ENCODE data around the gene CTF1. TPM values are rescaled to one million over a fixed set of nuclear protein-coding genes. Genes with fewer than 3 reads are reported as not detected.
A peak's percentile ranks its signal among the peaks of the same experiment; 100 is the strongest.

CTF1 gene
- total RNA-seq, 2 donors from 2014 or later: 3.1 to 3.3 TPM

- peak; percentile 47 for DNase-seq
- Mint-ChIP-seq H3K4me1 (peaks cover 15% of the 10 kb centered on the region), H3K36me3 (ENCODE audit: low read depth) (peaks cover 20% of the 10 kb centered on the region), H3K27me3 (ENCODE audit: insufficient read depth) (no peaks in the 10 kb centered on the region), H3K4me3 (peak overlapping the region; percentile 36), H3K27ac (peak overlapping the region; percentile 56), H3K9me3 (no peaks in the 10 kb centered on the region)
- peaks cover 27% of the 10 kb centered on the region for H3K36me3 ChIP-seq (ENCODE audit: control insufficient read depth, insufficient read depth, low read length)
- 83 to 86% methylated on average over 2 to 10 of the region's 10 CpGs for WGBS, 2 experiments (ENCODE audit: insufficient coverage in 1 of 2, insufficient read length in 1 of 2)
- H3K27me3 ChIP-seq (ENCODE audit: control insufficient read depth, insufficient read depth, low read length, poor library complexity, severe bottlenecking): no peaks in the 10 kb centered on the region
- H3K9ac ChIP-seq (ENCODE audit: extremely low read depth, low read length, poor library complexity, severe bottlenecking): no peak overlapping the region
- H3K27ac ChIP-seq (ENCODE audit: low read depth, low read length): no peak overlapping the region
- H3K9me3 ChIP-seq (ENCODE audit: control insufficient read depth, low read length): no peaks in the 10 kb centered on the region
- TF ChIP-seq CTCF (conservative IDR thresholded peaks at IDR 0.05): no peak
- H3K4me3 ChIP-seq (ENCODE audit: low read length): no peak overlapping the region
- no peaks in the 10 kb centered on the region for H3K4me1 ChIP-seq (ENCODE audit: control insufficient read depth, insufficient read depth, low read length)
Observed at GRCh38 chr16:30925995-30926811, 29.8 kb downstream of the CTF1 start.

- Histone ChIP-seq H3K9ac (ENCODE audit: extremely low read depth, low read length, poor library complexity, severe bottlenecking) (no peak overlapping the region), H3K27ac (ENCODE audit: low read depth, low read length) (no peak overlapping the region), H3K36me3 (ENCODE audit: control insufficient read depth, insufficient read depth, low read length) (peaks cover 36% of the 10 kb centered on the region), H3K4me1 (ENCODE audit: control insufficient read depth, insufficient read depth, low read length) (no peaks in the 10 kb centered on the region), H3K9me3 (ENCODE audit: control insufficient read depth, low read length) (no peaks in the 10 kb centered on the region), H3K4me3 (ENCODE audit: low read length) (no peak overlapping the region), H3K27me3 (ENCODE audit: control insufficient read depth, insufficient read depth, low read length, poor library complexity, severe bottlenecking) (no peaks in the 10 kb centered on the region)
- WGBS, 2 experiments (ENCODE audit: insufficient coverage in 1 of 2, insufficient read length in 1 of 2): 92 to 99% methylated on average over 13 to 22 of the region's 22 CpGs
- Mint-ChIP-seq H3K27ac (no peak overlapping the region), H3K27me3 (ENCODE audit: insufficient read depth) (no peaks in the 10 kb centered on the region), H3K36me3 (ENCODE audit: low read depth) (peaks cover 24% of the 10 kb centered on the region), H3K4me1 (peaks cover 15% of the 10 kb centered on the region), H3K4me3 (peak overlapping the region; percentile 33), H3K9me3 (no peaks in the 10 kb centered on the region)
- TF ChIP-seq CTCF (conservative IDR thresholded peaks at IDR 0.05): no peak
- DNase-seq: peak; percentile 54
Observed at GRCh38 chr16:30926937-30927788, 30.7 kb downstream of the CTF1 start.

- 63 to 88% methylated on average over 8 to 15 of the region's 15 CpGs for WGBS, 2 experiments (ENCODE audit: insufficient coverage in 1 of 2, insufficient read length in 1 of 2)
- Histone ChIP-seq H3K36me3 (ENCODE audit: control insufficient read depth, insufficient read depth, low read length) (peaks cover 40% of the 10 kb centered on the region), H3K4me1 (ENCODE audit: control insufficient read depth, insufficient read depth, low read length) (no peaks in the 10 kb centered on the region), H3K9ac (ENCODE audit: extremely low read depth, low read length, poor library complexity, severe bottlenecking) (no peak overlapping the region), H3K27ac (ENCODE audit: low read depth, low read length) (no peak overlapping the region), H3K27me3 (ENCODE audit: control insufficient read depth, insufficient read depth, low read length, poor library complexity, severe bottlenecking) (no peaks in the 10 kb centered on the region), H3K9me3 (ENCODE audit: control insufficient read depth, low read length) (no peaks in the 10 kb centered on the region), H3K4me3 (ENCODE audit: low read length) (no peak overlapping the region)
- Mint-ChIP-seq H3K27ac (no peak overlapping the region), H3K9me3 (no peaks in the 10 kb centered on the region), H3K4me3 (no peak overlapping the region), H3K4me1 (peaks cover 15% of the 10 kb centered on the region), H3K27me3 (ENCODE audit: insufficient read depth) (no peaks in the 10 kb centered on the region), H3K36me3 (ENCODE audit: low read depth) (peaks cover 31% of the 10 kb centered on the region)
- TF ChIP-seq CTCF (conservative IDR thresholded peaks at IDR 0.05): no peak
- DNase-seq: peak; percentile 97
Observed at GRCh38 chr16:30927789-30928378, 31.5 kb downstream of the CTF1 start.
